HT1080 (cell line): ENCODE results near the gene PFDN2. TPM values are rescaled to one million over a fixed set of nuclear protein-coding genes. Genes with fewer than 3 reads are reported as not detected.
"Not testable (repeated sequence)": the region's sequence is repeated elsewhere in the genome, so short reads cannot be mapped to it uniquely, and the experiment has no call there.

ENCODE experiments used
- DNase-seq: peaks from one replicate; pipeline ENCODE4 v3.0.0-alpha.2; 2015; ENCODE audit warnings: low read depth
- total RNA-seq: library from RNA; depleted of rRNA; stranded (reverse); fragments of >200 nt; shearing (Covaris generic); gene quantifications from 2 replicates; pipeline ENCODE4 v1.2.3, GENCODE V29; 2014

PFDN2 gene
- total RNA-seq, 1 experiment from 2014 or later: 137 TPM

DNA sequence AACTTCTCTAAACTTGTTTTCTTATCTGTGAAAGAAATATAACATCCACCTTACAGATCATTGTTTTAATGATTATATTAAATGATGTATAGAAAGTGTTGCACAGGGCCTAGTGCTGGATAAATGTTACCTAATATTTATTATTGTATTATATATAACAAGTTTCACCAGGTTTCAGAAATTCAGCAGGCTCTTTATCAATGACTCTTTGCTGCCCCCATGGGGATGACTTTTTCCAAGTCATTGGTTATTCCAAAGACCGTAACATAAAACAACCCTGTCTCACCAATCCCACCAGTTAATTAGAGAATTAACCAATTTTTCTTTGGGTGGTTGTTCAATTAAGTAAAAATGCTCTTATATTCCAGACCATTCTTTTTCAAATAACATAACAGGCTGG, 21.9 kb upstream of the PFDN2 start:
- DNase-seq: peak; percentile 48

DNA sequence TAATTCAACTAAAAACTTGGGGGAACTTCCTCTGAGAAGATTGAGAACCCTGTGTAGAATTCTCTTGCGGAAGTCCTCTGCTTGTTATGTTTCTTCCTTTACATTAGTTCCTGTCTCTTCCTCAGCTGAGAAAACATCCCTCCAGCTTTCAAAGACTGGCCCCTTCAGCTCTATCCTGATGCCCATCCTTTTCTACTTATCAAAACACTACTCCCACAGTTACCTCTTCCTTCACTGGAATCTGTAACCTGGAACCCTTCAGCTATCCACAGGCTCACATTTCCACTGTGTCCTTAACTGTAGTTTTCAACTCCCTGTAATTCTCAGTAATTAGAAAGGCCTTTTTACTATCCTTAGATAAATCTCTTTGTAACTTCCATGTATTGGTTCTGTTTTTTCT, 20.6 kb upstream of the PFDN2 start:
- no peak for DNase-seq

DNA sequence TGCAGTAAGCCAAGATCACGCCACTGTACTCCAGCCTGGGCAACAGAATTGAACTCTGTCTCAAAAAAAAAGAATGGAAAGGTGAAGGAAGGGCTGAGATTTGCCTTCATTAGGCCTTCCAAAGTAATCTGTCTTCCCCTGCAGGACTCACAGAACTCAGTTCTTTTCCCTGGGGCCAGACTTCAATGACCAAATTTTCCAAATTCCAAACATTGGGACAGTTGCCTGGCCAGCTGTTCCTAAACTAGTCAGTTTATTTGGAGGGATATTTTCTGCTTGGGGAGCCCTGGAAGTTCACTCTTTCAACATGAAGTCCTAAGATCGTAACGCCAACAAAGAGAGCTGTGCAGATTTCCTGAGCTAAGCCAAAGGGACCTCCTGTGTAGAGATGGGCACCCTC, 20.0 kb upstream of the PFDN2 start:
- no peak for DNase-seq

- no peak for DNase-seq
Observed at GRCh38 chr1:161133220-161133740, 15.4 kb upstream of the PFDN2 start.

GRCh38 chr1:161132410-161133219, 14.8 kb upstream of the PFDN2 start, which contains the start of gene DEDD:
DEDD (minus strand) TSS chr1:161132667; CDS start chr1:161124462, 8,205 bp downstream.
- DNase-seq: peak; percentile 99

GRCh38 chr1:161131523-161132409, 13.9 kb upstream of the PFDN2 start:
- peak; percentile 6 for DNase-seq

GRCh38 chr1:161130266-161130665, 12.4 kb upstream of the PFDN2 start:
- no peak for DNase-seq

DNA sequence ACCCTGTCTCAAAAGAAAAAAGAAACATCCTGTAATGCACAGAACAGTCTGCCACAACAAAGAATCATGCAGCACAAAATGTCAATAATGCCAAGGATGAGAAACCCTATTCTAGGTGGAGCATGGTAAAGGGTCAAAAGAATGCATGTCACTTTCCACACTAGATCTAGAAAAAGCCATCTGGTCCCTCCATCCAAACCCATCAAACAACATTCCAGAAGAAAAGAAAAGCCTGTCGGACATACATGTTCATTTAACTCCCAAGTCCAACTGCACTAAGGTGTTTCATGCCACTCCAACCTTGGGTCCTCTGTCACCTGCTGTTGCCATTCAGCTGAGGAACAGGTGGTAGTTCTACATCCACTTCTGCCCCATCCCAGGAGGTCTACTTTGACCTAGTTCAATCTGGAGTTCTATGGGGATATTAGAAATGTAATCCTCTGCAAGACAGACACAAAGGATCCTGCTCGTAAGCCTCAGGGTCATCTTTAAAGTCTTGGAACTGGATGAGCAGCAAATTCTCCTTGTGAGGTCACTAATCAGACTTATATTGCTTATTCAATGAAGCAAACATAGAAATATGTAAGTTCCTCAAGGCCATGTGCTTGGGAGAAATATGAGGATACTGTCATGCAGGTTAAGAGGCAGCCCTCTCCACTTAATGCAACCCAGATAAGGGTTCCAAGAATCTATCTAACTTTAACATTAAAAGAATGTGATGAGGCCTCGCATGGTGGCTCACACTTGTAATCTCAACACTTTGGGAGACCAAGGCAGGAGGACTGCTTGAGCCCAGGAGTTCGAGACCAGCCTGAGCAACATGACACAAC, 11.0 kb upstream of the PFDN2 start:
- no peak for DNase-seq

DNA sequence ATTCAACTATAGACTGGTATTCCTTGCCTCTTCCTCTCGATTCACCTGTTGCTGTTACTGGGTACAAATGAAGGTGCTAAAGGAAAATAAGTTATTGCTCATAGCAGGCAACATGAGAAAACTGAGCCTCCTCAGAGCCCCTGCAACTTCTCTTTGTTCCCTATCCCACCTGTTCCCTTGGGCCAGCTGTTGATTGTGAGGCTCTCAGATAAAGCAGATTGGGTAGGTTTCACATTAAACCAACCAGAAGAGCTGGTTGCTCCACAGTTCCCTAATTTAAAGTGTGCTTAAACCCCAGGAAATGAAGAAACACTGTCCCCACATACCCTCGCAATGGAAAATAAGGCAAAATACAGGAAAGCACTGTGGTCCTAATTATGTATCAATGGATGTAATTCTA, 9.8 kb upstream of the PFDN2 start:
- no peak for DNase-seq

- DNase-seq: no peak
Observed at GRCh38 chr1:161122967-161123366, 5.1 kb upstream of the PFDN2 start.

GRCh38 chr1:161121834-161122233, 4.0 kb upstream of the PFDN2 start:
- no peak for DNase-seq

GRCh38 chr1:161121042-161121650, 3.3 kb upstream of the PFDN2 start:
- DNase-seq: no peak

DNA sequence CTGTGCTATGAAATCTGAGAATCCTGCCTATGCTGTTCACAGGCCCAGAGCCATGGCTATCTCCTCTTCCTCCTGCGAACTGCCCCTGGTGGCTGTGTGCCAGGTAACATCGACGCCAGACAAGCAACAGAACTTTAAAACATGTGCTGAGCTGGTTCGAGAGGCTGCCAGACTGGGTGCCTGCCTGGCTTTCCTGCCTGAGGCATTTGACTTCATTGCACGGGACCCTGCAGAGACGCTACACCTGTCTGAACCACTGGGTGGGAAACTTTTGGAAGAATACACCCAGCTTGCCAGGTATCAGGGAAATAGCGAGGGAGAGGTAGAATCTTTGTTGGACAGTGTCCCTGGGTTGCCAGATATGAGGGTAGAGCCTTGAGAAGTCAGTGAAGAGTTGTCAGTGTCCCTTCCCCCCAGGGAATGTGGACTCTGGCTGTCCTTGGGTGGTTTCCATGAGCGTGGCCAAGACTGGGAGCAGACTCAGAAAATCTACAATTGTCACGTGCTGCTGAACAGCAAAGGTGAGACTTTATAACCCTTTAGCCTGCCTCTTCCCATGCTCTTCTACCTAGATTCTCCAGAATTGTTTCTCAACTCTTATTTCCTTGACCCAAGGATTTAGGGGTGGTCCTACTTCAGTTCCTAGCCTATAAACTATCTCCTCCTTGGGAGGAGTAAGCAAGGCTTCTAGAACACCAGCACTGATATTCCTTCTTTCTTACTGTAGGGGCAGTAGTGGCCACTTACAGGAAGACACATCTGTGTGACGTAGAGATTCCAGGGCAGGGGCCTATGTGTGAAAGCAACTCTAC, 1.5 kb upstream of the PFDN2 start:
- DNase-seq: peak; percentile 66

GRCh38 chr1:161115961-161116360, 1.9 kb downstream of the PFDN2 start:
- not testable (repeated sequence) for DNase-seq

- peak; percentile 96 for DNase-seq
Observed at GRCh38 chr1:161115132-161115711, 2.6 kb downstream of the PFDN2 start.

DNA sequence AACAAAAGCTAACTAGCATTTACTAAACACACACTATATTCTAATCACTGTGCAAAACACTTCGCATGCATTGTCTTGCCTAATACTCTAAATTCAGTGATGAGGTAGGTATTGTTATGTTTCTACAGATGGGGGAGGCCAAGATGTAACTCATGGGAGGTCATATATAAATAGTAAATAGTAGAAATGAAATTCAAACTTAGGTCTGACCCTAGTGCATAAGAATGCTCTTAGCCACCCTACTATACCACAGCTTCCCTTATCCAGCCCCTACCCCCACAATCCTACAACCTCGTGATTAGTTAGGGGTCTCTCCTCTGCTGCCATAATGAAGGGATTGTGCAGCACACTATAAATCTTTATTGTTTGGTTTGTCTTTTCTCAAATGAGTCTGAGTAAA, 3.3 kb downstream of the PFDN2 start:
- no peak for DNase-seq

- DNase-seq: no peak
Observed at GRCh38 chr1:161113915-161114314, 3.9 kb downstream of the PFDN2 start.

DNA sequence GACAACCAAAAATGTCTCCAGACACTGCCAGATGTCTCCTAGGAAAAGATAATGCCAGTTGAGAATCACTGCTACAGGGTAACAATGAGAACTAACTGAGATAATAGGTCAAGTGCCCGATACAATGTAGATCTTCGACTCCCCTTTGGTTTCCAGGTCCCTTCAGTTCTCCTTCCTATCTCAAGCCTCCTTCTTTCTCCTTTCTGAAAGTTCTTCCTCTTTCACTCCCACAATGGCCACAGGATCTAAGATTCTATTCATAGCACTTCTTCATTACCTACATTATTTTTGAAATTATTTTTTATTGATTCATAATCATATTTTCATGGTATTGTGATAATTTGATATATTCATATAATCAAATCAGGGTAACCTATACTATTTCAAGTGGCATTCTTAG, 6.3 kb downstream of the PFDN2 start:
- DNase-seq: no peak

GRCh38 chr1:161111117-161111516, 6.7 kb downstream of the PFDN2 start:
- DNase-seq: no peak

DNA sequence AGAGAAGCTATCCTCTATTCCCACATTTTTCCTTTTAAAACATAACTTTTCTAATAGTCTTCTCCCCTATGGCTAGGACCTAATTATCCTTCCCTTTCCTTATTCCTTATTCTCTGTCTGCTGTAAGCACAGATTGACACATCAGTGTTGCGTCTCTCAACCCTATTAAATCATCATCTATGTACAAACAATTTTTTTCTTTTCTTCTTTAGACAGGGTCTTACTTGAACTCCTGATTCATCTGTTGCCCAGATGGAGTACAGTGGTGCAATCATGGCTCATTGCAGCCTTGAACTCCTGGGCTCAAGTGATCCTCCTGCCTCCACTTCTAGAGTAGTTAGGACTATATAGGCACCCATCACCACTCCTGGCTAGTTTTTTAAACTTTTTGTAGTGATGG, 11.4 kb downstream of the PFDN2 start:
- no peak for DNase-seq
